K562 (cell line): Measurements from ENCODE around the gene SMG6.

ENCODE experiments used
- E2F6 ChIP-seq, 2 experiments: IDR thresholded peaks; 2 replicates each; pipeline ENCODE4 v1.6.1; 2011; ENCODE audit warnings: borderline replicate concordance in 1 of 2, control low read depth in 1 of 2, low read depth in 1 of 2, low read length in 1 of 2, mild to moderate bottlenecking in 1 of 2, mixed read lengths in 1 of 2, moderate library complexity in 1 of 2; ENCODE audit not compliant: insufficient read depth in 1 of 2, insufficient read length in 1 of 2, poor library complexity in 1 of 2, severe bottlenecking in 1 of 2; ENCODE audit errors: extremely low read depth in 1 of 2
- ELF2 ChIP-seq: fragments of 250-450 bp; sonication (Bioruptor Pico); IDR thresholded peaks from 2 replicates; pipeline ENCODE4 v1.5.0; 2021; ENCODE audit warnings: mild to moderate bottlenecking
- ETV6 ChIP-seq, 3 experiments: fragments of 150-350 bp in 1 of 3; sonication (generic) in 1 of 3; formaldehyde crosslinking in 1 of 3; IDR thresholded peaks; 2 replicates each; pipeline versions ENCODE4 v1.6.1 to v1.8.0; 2014 to 2022; ENCODE audit warnings: borderline replicate concordance in 2 of 3, low read depth in 2 of 3, antibody characterized with exemption in 1 of 3, low read length in 1 of 3, mild to moderate bottlenecking in 1 of 3, missing genetic modification reagents in 1 of 3
- EZH2 ChIP-seq: IDR thresholded peaks from 2 replicates; pipeline ENCODE4 v1.6.1; 2012; ENCODE audit warnings: low read depth, mild to moderate bottlenecking, inconsistent platforms, low read length, borderline replicate concordance
- FOXK2 ChIP-seq, 2 experiments: fragments of 450-650 bp; IDR thresholded peaks in 1 of 2; conservative IDR thresholded peaks in 1 of 2; 2 replicates each; pipeline ENCODE4 v1.6.1; 2016; ENCODE audit warnings: low read depth in 2 of 2, mild to moderate bottlenecking in 1 of 2
- GATAD2B ChIP-seq: fragments of 450-650 bp; IDR thresholded peaks from 2 replicates; pipeline ENCODE4 v1.6.1; 2017; ENCODE audit warnings: mild to moderate bottlenecking, borderline replicate concordance
- PATZ1 ChIP-seq: fragments of 250-450 bp; sonication (Bioruptor Pico); IDR thresholded peaks from 2 replicates; pipeline ENCODE4 v1.5.0; 2020; ENCODE audit warnings: mild to moderate bottlenecking, borderline replicate concordance
- POLR2A ChIP-seq: fragments of 450-650 bp; conservative IDR thresholded peaks from 2 replicates; pipeline ENCODE4 v1.6.1; 2016
- ZNF263 ChIP-seq: sonication (generic); formaldehyde crosslinking; IDR thresholded peaks from 2 replicates; pipeline ENCODE4 v1.8.0; 2022; ENCODE audit warnings: mild to moderate bottlenecking, missing genetic modification reagents, borderline replicate concordance

- TF ChIP-seq ZNF263 (CRISPR knock-in tag) (no peak), FOXK2 (conservative IDR thresholded peaks at IDR 0.05 in 1 of 2, IDR thresholded peaks at IDR 0.05 in 1 of 2; ENCODE audit: low read depth in 2 of 2) (no peak), ELF2 (CRISPR knock-in tag) (no peak), ETV6 (IDR thresholded peaks at IDR 0.05; ENCODE audit: borderline replicate concordance in 1 of 2, low read depth in 2 of 2, low read length in 1 of 2) (0 out of 4 replicates have a peak, but pooled peaks of 1 of the 2 experiments have one; percentile 55), ETV6 (CRISPR knock-in tag; IDR thresholded peaks at IDR 0.05; ENCODE audit: borderline replicate concordance) (no peak), POLR2A (no peak), GATAD2B (no peak), PATZ1 (no peak), E2F6 (IDR thresholded peaks at IDR 0.05; ENCODE audit: borderline replicate concordance in 1 of 2, extremely low read depth in 1 of 2, insufficient read depth in 1 of 2, insufficient read length in 1 of 2, low read depth in 1 of 2, low read length in 1 of 2, poor library complexity in 1 of 2, severe bottlenecking in 1 of 2) (no peak), EZH2 (no peak)
These were observed 201.9 kb downstream of the SMG6 start for GRCh38 chr17:2101448-2102257.
